HEK293 (cell line): ENCODE data around the gene PMCH.

Experiments used
- CTCF ChIA-PET: fragments of 350-600 bp; formaldehyde crosslinking; extraction: SDS; loops from one replicate; lab custom pipeline; 2021; ENCODE audit warnings: antibody characterized with exemption; lab: Yijun Ruan, JAX
- POLR2A ChIA-PET: fragments of 300-600 bp; formaldehyde crosslinking; extraction: SDS; loops from one replicate; lab custom pipeline; 2020; ENCODE audit warnings: antibody characterized with exemption, inconsistent platforms; lab: Yijun Ruan, JAX
- H3K27ac ChIP-seq: fragments of 200-500 bp; sonication (Bioruptor generic); 2 replicates; pipeline ENCODE4 v1.5.1; 2014; ENCODE audit warnings: low read depth, low read length, control low read depth, inconsistent platforms; ENCODE audit errors: extremely low read depth
- H3K36me3 ChIP-seq, 2 experiments: fragments of 200-500 bp in 1 of 2; sonication (Bioruptor generic) in 1 of 2; 1 replicate in 1 of 2; 2 replicates in 1 of 2; pipeline ENCODE4 v1.5.1; 2014 to 2017; ENCODE audit warnings: inconsistent platforms in 2 of 2, low read length in 2 of 2; ENCODE audit not compliant: control insufficient read depth in 2 of 2, insufficient read depth in 1 of 2
- H3K4me1 ChIP-seq: fragments of 200-500 bp; sonication (Bioruptor generic); 2 replicates; pipeline ENCODE4 v1.5.1; 2014; ENCODE audit warnings: mild to moderate bottlenecking, low read length, inconsistent platforms; ENCODE audit not compliant: control insufficient read depth, insufficient read depth
- H3K4me3 ChIP-seq: 2 replicates; pipeline ENCODE4 v1.5.1; 2011; ENCODE audit warnings: low read depth, mild to moderate bottlenecking, control low read depth, low read length, moderate library complexity
- H3K9me3 ChIP-seq: fragments of 200-500 bp; sonication (Bioruptor generic); 2 replicates; pipeline ENCODE4 v1.5.1; 2014; ENCODE audit warnings: low read depth, low read length, inconsistent platforms; ENCODE audit not compliant: control insufficient read depth, insufficient read depth
- RBAK ChIP-seq: fragments of 450-650 bp; formaldehyde crosslinking; IDR thresholded peaks from 2 replicates; pipeline ENCODE4 v1.5.1; 2016; ENCODE audit warnings: missing biosample characterization, missing genetic modification characterization
- SP2 ChIP-seq: fragments of 450-650 bp; formaldehyde crosslinking; IDR thresholded peaks from 2 replicates; pipeline ENCODE4 v1.5.1; 2016; ENCODE audit warnings: missing biosample characterization, missing genetic modification characterization
- SP7 ChIP-seq: fragments of 450-650 bp; formaldehyde crosslinking; IDR thresholded peaks from 2 replicates; pipeline ENCODE4 v1.5.1; 2016; ENCODE audit warnings: missing biosample characterization, missing genetic modification characterization
- ZBTB21 ChIP-seq: fragments of 450-650 bp; formaldehyde crosslinking; IDR thresholded peaks from 2 replicates; pipeline ENCODE4 v1.5.1; 2017; ENCODE audit warnings: missing biosample characterization, missing genetic modification characterization
- ZNF24 ChIP-seq: fragments of 450-650 bp; formaldehyde crosslinking; IDR thresholded peaks from 2 replicates; pipeline ENCODE4 v1.5.1; 2016; ENCODE audit warnings: missing biosample characterization, missing genetic modification characterization
- ZNF274 ChIP-seq, 2 experiments: fragments of 200-500 bp in 1 of 2; fragments of 450-650 bp in 1 of 2; sonication (Bioruptor generic) in 1 of 2; formaldehyde crosslinking in 1 of 2; IDR thresholded peaks; 2 replicates each; pipeline versions ENCODE4 v1.5.1 to v1.6.1; 2014 to 2016; ENCODE audit warnings: borderline replicate concordance in 1 of 2, inconsistent platforms in 1 of 2, low read length in 1 of 2, missing biosample characterization in 1 of 2, missing genetic modification characterization in 1 of 2
- ZNF501 ChIP-seq: fragments of 450-650 bp; formaldehyde crosslinking; IDR thresholded peaks from 2 replicates; pipeline ENCODE4 v1.5.1; 2016; ENCODE audit warnings: missing biosample characterization, missing genetic modification characterization
- ZNF555 ChIP-seq: fragments of 450-650 bp; formaldehyde crosslinking; conservative IDR thresholded peaks from 2 replicates; pipeline ENCODE4 v1.5.1; 2017; ENCODE audit warnings: missing biosample characterization, mild to moderate bottlenecking, missing genetic modification characterization, inconsistent platforms
- ZNF600 ChIP-seq: fragments of 450-650 bp; formaldehyde crosslinking; IDR thresholded peaks from 2 replicates; pipeline ENCODE4 v1.5.1; 2016; ENCODE audit warnings: missing biosample characterization, missing genetic modification characterization
- ZNF629 ChIP-seq: fragments of 450-650 bp; formaldehyde crosslinking; IDR thresholded peaks from 2 replicates; pipeline ENCODE4 v1.5.1; 2017; ENCODE audit warnings: missing biosample characterization, missing genetic modification characterization
- ZNF660 ChIP-seq: fragments of 450-650 bp; IDR thresholded peaks from 2 replicates; pipeline ENCODE4 v1.5.1; 2018; ENCODE audit warnings: missing biosample characterization, mild to moderate bottlenecking, missing genetic modification characterization
- TF ChIP-seq, protein P1 (sequence below): fragments of 450-650 bp; formaldehyde crosslinking; conservative IDR thresholded peaks from 2 replicates; pipeline ENCODE4 v1.5.1; 2016; ENCODE audit warnings: low read depth, missing biosample characterization, missing genetic modification characterization
- TF ChIP-seq, protein P2 (sequence below): fragments of 450-650 bp; formaldehyde crosslinking; IDR thresholded peaks from 2 replicates; pipeline ENCODE4 v1.5.1; 2016; ENCODE audit warnings: missing biosample characterization, missing genetic modification characterization, low read depth
- TF ChIP-seq, protein P3 (sequence below): fragments of 450-650 bp; formaldehyde crosslinking; IDR thresholded peaks from 2 replicates; pipeline ENCODE4 v1.5.1; 2016; ENCODE audit warnings: missing biosample characterization, missing genetic modification characterization
- TF ChIP-seq, protein P4 (sequence below): fragments of 450-650 bp; formaldehyde crosslinking; IDR thresholded peaks from 2 replicates; pipeline ENCODE4 v1.5.1; 2016; ENCODE audit warnings: missing biosample characterization, missing genetic modification characterization
- TF ChIP-seq, protein P5 (sequence below): fragments of 450-650 bp; formaldehyde crosslinking; IDR thresholded peaks from 2 replicates; pipeline ENCODE4 v1.5.1; 2017; ENCODE audit warnings: missing biosample characterization, missing genetic modification characterization

PMCH gene

DNA sequence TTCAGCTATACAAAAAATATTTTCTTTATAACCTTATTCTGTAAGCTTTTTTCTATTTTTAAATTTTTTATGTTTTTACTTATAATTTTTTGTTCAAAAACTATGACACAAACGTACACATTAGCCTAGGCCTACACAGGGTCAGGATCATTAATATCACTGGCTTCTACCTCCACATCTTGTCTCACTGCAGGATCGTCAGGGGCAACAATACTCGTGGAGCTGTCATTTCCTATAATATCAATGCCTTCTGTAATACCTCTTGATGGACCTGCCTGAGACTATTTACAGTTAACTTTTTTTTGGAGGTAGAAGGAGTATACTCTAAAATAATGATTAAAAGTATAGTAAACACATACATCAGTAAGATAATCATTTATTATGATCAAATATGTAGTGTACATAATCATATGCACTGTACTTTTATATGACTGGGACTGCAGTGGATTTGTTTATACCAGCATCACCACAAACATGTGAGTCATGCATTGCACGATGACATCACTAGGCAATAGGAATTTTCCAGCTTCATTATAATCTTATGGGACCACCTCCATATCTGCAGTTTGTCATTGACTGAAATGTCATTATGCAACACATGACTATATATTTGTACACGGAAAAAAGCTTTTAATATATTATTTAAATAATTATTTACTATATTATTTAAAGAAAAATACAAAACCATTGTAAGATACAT lies 18.5 kb upstream of the PMCH start:
- Histone ChIP-seq H3K4me1 (no peaks in the 10 kb centered on the region), H3K27ac (no peak overlapping the region), H3K4me3 (no peak overlapping the region), H3K36me3 (no peaks in the 10 kb centered on the region), H3K9me3 (no peaks in the 10 kb centered on the region)
- TF ChIP-seq, protein P1, sequence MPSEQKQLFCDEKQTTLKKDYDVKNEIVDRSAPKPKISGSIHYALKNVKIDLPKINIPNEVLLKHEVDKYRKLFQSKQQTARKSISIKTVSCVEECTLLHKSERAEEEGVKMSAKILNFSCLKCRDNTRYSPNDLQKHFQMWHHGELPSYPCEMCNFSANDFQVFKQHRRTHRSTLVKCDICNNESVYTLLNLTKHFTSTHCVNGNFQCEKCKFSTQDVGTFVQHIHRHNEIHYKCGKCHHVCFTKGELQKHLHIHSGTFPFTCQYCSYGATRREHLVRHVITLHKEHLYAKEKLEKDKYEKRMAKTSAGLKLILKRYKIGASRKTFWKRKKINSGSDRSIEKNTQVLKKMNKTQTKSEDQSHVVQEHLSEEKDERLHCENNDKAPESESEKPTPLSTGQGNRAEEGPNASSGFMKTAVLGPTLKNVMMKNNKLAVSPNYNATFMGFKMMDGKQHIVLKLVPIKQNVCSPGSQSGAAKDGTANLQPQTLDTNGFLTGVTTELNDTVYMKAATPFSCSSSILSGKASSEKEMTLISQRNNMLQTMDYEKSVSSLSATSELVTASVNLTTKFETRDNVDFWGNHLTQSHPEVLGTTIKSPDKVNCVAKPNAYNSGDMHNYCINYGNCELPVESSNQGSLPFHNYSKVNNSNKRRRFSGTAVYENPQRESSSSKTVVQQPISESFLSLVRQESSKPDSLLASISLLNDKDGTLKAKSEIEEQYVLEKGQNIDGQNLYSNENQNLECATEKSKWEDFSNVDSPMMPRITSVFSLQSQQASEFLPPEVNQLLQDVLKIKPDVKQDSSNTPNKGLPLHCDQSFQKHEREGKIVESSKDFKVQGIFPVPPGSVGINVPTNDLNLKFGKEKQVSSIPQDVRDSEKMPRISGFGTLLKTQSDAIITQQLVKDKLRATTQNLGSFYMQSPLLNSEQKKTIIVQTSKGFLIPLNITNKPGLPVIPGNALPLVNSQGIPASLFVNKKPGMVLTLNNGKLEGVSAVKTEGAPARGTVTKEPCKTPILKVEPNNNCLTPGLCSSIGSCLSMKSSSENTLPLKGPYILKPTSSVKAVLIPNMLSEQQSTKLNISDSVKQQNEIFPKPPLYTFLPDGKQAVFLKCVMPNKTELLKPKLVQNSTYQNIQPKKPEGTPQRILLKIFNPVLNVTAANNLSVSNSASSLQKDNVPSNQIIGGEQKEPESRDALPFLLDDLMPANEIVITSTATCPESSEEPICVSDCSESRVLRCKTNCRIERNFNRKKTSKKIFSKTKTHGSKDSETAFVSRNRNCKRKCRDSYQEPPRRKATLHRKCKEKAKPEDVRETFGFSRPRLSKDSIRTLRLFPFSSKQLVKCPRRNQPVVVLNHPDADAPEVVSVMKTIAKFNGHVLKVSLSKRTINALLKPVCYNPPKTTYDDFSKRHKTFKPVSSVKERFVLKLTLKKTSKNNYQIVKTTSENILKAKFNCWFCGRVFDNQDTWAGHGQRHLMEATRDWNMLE (tag by site-specific recombination), result 0 out of 2 replicates have a peak, but pooled peaks have one; percentile 21
- TF ChIP-seq, protein P2, sequence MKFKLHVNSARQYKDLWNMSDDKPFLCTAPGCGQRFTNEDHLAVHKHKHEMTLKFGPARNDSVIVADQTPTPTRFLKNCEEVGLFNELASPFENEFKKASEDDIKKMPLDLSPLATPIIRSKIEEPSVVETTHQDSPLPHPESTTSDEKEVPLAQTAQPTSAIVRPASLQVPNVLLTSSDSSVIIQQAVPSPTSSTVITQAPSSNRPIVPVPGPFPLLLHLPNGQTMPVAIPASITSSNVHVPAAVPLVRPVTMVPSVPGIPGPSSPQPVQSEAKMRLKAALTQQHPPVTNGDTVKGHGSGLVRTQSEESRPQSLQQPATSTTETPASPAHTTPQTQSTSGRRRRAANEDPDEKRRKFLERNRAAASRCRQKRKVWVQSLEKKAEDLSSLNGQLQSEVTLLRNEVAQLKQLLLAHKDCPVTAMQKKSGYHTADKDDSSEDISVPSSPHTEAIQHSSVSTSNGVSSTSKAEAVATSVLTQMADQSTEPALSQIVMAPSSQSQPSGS (tag by site-specific recombination), result peak; percentile 68
- TF ChIP-seq ZBTB21 (tag by site-specific recombination) (peak; percentile 79), SP7 (tag by site-specific recombination) (0 out of 2 replicates have a peak, but pooled peaks have one; percentile 22), ZNF629 (tag by site-specific recombination) (0 out of 2 replicates have a peak, but pooled peaks have one; percentile 42), ZNF660 (tag by site-specific recombination) (peak; percentile 96), ZNF274 (IDR thresholded peaks at IDR 0.05; ENCODE audit: low read length) (no peak), ZNF274 (tag by site-specific recombination; IDR thresholded peaks at IDR 0.05; ENCODE audit: borderline replicate concordance) (no peak), ZNF24 (tag by site-specific recombination) (no peak)
- TF ChIP-seq, protein P3, sequence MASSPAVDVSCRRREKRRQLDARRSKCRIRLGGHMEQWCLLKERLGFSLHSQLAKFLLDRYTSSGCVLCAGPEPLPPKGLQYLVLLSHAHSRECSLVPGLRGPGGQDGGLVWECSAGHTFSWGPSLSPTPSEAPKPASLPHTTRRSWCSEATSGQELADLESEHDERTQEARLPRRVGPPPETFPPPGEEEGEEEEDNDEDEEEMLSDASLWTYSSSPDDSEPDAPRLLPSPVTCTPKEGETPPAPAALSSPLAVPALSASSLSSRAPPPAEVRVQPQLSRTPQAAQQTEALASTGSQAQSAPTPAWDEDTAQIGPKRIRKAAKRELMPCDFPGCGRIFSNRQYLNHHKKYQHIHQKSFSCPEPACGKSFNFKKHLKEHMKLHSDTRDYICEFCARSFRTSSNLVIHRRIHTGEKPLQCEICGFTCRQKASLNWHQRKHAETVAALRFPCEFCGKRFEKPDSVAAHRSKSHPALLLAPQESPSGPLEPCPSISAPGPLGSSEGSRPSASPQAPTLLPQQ (tag by site-specific recombination), result 0 out of 2 replicates have a peak, but pooled peaks have one; percentile 27
- ChIA-PET CTCF (no interaction called here), POLR2A (interaction anchor here (0.6 kb wide), 1 partner anchor 527 kb away, joined by 4 read pairs; no protein-coding TSS in a partner anchor)

DNA sequence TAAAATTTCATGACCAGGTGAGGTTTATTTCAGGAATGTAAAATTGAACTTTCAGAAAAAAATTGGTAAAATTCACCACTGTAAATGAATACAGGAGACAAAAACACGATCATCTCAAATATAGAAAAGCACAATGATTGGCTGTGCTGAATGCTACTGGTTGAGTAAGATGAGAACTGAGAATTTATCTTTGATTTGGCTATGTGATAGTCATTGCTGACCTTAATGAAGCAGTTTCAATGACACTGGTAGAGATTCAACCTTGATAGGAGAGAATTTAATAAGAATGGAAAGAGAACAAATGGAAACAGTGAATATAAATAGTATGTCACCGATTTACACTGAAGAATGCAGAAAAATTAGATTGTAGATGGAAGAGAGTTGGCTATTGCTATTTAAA lies 6.4 kb upstream of the PMCH start:
- H3K4me3 ChIP-seq, result no peak overlapping the region
- CTCF ChIA-PET, result no interaction called here

DNA sequence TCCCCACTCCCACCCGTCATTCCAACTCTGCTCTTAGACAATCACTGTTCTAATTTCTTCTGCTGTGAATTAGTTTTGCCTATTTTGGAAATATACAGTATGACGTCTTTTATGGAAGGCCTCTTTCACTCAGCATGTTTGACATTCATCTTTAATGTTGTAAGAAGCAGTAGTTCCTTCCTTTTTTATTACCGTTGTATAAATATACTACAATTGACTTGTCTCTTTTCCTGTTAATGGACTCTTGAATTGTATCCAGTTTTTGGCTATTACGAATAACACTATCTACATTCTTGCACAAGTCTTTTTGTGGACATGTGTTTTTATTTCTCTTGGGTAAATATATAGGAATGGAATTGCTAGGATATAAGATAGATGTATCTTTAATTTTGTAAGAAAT lies 4.9 kb upstream of the PMCH start:
- ChIA-PET POLR2A (no interaction called here), CTCF (no interaction called here)
- Histone ChIP-seq H3K4me3 (no peak overlapping the region), H3K9me3 (no peaks in the 10 kb centered on the region; the same call in 1 of the 2 replicates), H3K36me3 (peaks cover 6 to 26% of the 10 kb centered on the region in 2 experiments; a peak in 1 of 3 replicates), H3K27ac (no peak overlapping the region), H3K4me1 (no peaks in the 10 kb centered on the region)
- TF ChIP-seq ZNF555 (tag by site-specific recombination), result no peak
- TF ChIP-seq ZNF501 (tag by site-specific recombination), result no peak
- TF ChIP-seq, protein P4, sequence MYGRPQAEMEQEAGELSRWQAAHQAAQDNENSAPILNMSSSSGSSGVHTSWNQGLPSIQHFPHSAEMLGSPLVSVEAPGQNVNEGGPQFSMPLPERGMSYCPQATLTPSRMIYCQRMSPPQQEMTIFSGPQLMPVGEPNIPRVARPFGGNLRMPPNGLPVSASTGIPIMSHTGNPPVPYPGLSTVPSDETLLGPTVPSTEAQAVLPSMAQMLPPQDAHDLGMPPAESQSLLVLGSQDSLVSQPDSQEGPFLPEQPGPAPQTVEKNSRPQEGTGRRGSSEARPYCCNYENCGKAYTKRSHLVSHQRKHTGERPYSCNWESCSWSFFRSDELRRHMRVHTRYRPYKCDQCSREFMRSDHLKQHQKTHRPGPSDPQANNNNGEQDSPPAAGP, result no peak
- TF ChIP-seq, protein P5, sequence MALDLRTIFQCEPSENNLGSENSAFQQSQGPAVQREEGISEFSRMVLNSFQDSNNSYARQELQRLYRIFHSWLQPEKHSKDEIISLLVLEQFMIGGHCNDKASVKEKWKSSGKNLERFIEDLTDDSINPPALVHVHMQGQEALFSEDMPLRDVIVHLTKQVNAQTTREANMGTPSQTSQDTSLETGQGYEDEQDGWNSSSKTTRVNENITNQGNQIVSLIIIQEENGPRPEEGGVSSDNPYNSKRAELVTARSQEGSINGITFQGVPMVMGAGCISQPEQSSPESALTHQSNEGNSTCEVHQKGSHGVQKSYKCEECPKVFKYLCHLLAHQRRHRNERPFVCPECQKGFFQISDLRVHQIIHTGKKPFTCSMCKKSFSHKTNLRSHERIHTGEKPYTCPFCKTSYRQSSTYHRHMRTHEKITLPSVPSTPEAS (tag by site-specific recombination), result no peak
- no peak for TF ChIP-seq RBAK (tag by site-specific recombination)
- no peak for TF ChIP-seq ZNF600 (tag by site-specific recombination)

More for the DNA sequence above, 6.4 kb upstream of the PMCH start:
- POLR2A ChIA-PET, result no interaction called here
- H3K4me1 ChIP-seq, result no peaks in the 10 kb centered on the region
- peaks cover 6 to 35% of the 10 kb centered on the region in 2 experiments; a peak in 1 of 3 replicates for H3K36me3 ChIP-seq
- no peaks in the 10 kb centered on the region; the same call in 1 of the 2 replicates for H3K9me3 ChIP-seq
- no peak overlapping the region for H3K27ac ChIP-seq
- no peak for TF ChIP-seq SP2 (tag by site-specific recombination)
